H9 (cell line): ENCODE measurements around the gene MYBPC2. TPM values are rescaled to one million over a fixed set of nuclear protein-coding genes. Genes with fewer than 3 reads are reported as not detected.

Experiments used
- DNase-seq: peaks from one replicate; pipeline ENCODE4 v3.0.0-alpha.2; 2017
- H2AFZ ChIP-seq: one replicate; pipeline ENCODE4 v1.6.1; 2013; ENCODE audit warnings: mild to moderate bottlenecking, low read length, control low read depth, moderate library complexity
- H2AK5ac ChIP-seq: 2 replicates; pipeline ENCODE4 v1.6.1; 2013; ENCODE audit warnings: low read length, control low read depth, mixed read lengths; ENCODE audit not compliant: insufficient read length
- H2BK120ac ChIP-seq: one replicate; pipeline ENCODE4 v1.6.1; 2013; ENCODE audit warnings: low read depth, mild to moderate bottlenecking, low read length, control low read depth, inconsistent platforms; ENCODE audit not compliant: poor library complexity, severe bottlenecking
- H2BK12ac ChIP-seq: 2 replicates; pipeline ENCODE4 v1.6.1; 2013; ENCODE audit warnings: low read length, control low read depth, mixed read lengths, low read depth; ENCODE audit not compliant: insufficient read length
- H2BK15ac ChIP-seq: 2 replicates; pipeline ENCODE4 v1.6.1; 2013; ENCODE audit warnings: low read depth, low read length, control low read depth
- H2BK20ac ChIP-seq: one replicate; pipeline ENCODE4 v1.6.1; 2013; ENCODE audit warnings: low read depth, mild to moderate bottlenecking, low read length, control low read depth, inconsistent platforms; ENCODE audit not compliant: poor library complexity, severe bottlenecking
- H2BK5ac ChIP-seq: 2 replicates; pipeline ENCODE4 v1.6.1; 2013; ENCODE audit warnings: low read length, control low read depth, mixed read lengths; ENCODE audit not compliant: insufficient read length
- H3K14ac ChIP-seq: 2 replicates; pipeline ENCODE4 v1.6.1; 2013; ENCODE audit warnings: low read length, control low read depth; ENCODE audit not compliant: insufficient read depth
- H3K18ac ChIP-seq: 2 replicates; pipeline ENCODE4 v1.6.1; 2013; ENCODE audit warnings: low read depth, mild to moderate bottlenecking, mixed read lengths, low read length, control low read depth; ENCODE audit not compliant: insufficient read length
- H3K23ac ChIP-seq: 2 replicates; pipeline ENCODE4 v1.6.1; 2013; ENCODE audit warnings: low read length, control low read depth, mixed read lengths, low read depth; ENCODE audit not compliant: insufficient read length
- H3K23me2 ChIP-seq: 2 replicates; pipeline ENCODE4 v1.6.1; 2013; ENCODE audit warnings: low read depth, mild to moderate bottlenecking, mixed read lengths, low read length, control low read depth; ENCODE audit not compliant: insufficient read length, poor library complexity, severe bottlenecking
- H3K27ac ChIP-seq: 2 replicates; pipeline ENCODE4 v1.5.1; 2013; ENCODE audit warnings: low read length, control low read depth, mixed read lengths, low read depth; ENCODE audit not compliant: insufficient read length
- H3K27me3 ChIP-seq: 2 replicates; pipeline ENCODE4 v1.6.1; 2013; ENCODE audit warnings: low read length, control low read depth, inconsistent platforms; ENCODE audit not compliant: insufficient read depth
- H3K4ac ChIP-seq: 2 replicates; pipeline ENCODE4 v1.6.1; 2013; ENCODE audit warnings: low read depth, mild to moderate bottlenecking, control low read depth, inconsistent platforms, low read length, moderate library complexity
- H3K4me1 ChIP-seq: 2 replicates; pipeline ENCODE4 v1.6.1; 2013; ENCODE audit warnings: low read length, control low read depth, inconsistent platforms; ENCODE audit not compliant: insufficient read depth
- H3K4me2 ChIP-seq: 2 replicates; pipeline ENCODE4 v1.6.1; 2013; ENCODE audit warnings: low read length, control low read depth, mixed read lengths; ENCODE audit not compliant: insufficient read length, insufficient read depth
- H3K56ac ChIP-seq: 2 replicates; pipeline ENCODE4 v1.6.1; 2013; ENCODE audit warnings: low read depth, mild to moderate bottlenecking, mixed read lengths, low read length, control low read depth; ENCODE audit not compliant: insufficient read length
- H3K79me1 ChIP-seq: 2 replicates; pipeline ENCODE4 v1.6.1; 2013; ENCODE audit warnings: low read depth, mild to moderate bottlenecking, moderate library complexity, low read length, control low read depth, inconsistent platforms; ENCODE audit not compliant: insufficient read depth, poor library complexity, severe bottlenecking
- H3K79me2 ChIP-seq: 2 replicates; pipeline ENCODE4 v1.6.1; 2013; ENCODE audit warnings: low read length, control low read depth, inconsistent platforms; ENCODE audit not compliant: insufficient read depth
- H3K9ac ChIP-seq: 2 replicates; pipeline ENCODE4 v1.6.1; 2013; ENCODE audit warnings: low read length, control low read depth, mixed read lengths; ENCODE audit not compliant: insufficient read length; ENCODE audit errors: extremely low read depth
- H3K9me3 ChIP-seq: one replicate; pipeline ENCODE4 v1.6.1; 2013; ENCODE audit warnings: low read depth, low read length, inconsistent platforms; ENCODE audit not compliant: control insufficient read depth
- H3T11ph ChIP-seq: one replicate; pipeline ENCODE4 v1.6.1; 2013; ENCODE audit warnings: mild to moderate bottlenecking, low read length, control low read depth, inconsistent platforms
- H4K20me1 ChIP-seq: one replicate; pipeline ENCODE4 v1.6.1; 2013; ENCODE audit not compliant: control insufficient read depth, insufficient read length, insufficient read depth
- H4K5ac ChIP-seq: 2 replicates; pipeline ENCODE4 v1.6.1; 2013; ENCODE audit warnings: low read depth, mild to moderate bottlenecking, mixed read lengths, low read length, control low read depth; ENCODE audit not compliant: insufficient read length
- H4K8ac ChIP-seq: replicated peaks from 2 replicates; pipeline ENCODE4 v1.6.1; 2013; ENCODE audit warnings: low read length, control low read depth, mixed read lengths, low read depth; ENCODE audit not compliant: insufficient read length
- H4K91ac ChIP-seq: 2 replicates; pipeline ENCODE4 v1.6.1; 2013; ENCODE audit warnings: low read depth, mild to moderate bottlenecking, moderate library complexity, mixed read lengths, low read length, control low read depth; ENCODE audit not compliant: insufficient read length
- H3K27ac Mint-ChIP-seq, 3 experiments: 2 replicates in 2 of 3; 3 replicates in 1 of 3; pipeline ENCODE4 v1.8.0; 2020 to 2021; ENCODE audit warnings: mixed read lengths in 3 of 3, mild to moderate bottlenecking in 1 of 3, moderate library complexity in 1 of 3
- H3K27me3 Mint-ChIP-seq: 2 replicates; pipeline ENCODE4 v1.8.0; 2021; ENCODE audit warnings: low read depth, mild to moderate bottlenecking, moderate library complexity, mixed read lengths
- H3K36me3 Mint-ChIP-seq, 3 experiments: 2 replicates in 2 of 3; 3 replicates in 1 of 3; pipeline ENCODE4 v1.8.0; 2020 to 2021; ENCODE audit warnings: low read depth in 3 of 3, mixed read lengths in 3 of 3; ENCODE audit not compliant: insufficient read depth in 1 of 3
- H3K4me1 Mint-ChIP-seq, 2 experiments: 2 replicates each; pipeline ENCODE4 v1.8.0; 2020; ENCODE audit warnings: mixed read lengths in 2 of 2
- H3K4me3 Mint-ChIP-seq, 2 experiments: 2 replicates in 1 of 2; 3 replicates in 1 of 2; pipeline ENCODE4 v1.8.0; 2020 to 2021; ENCODE audit warnings: mild to moderate bottlenecking in 2 of 2, mixed read lengths in 2 of 2, moderate library complexity in 1 of 2
- H3K9me3 Mint-ChIP-seq, 2 experiments: 2 replicates in 1 of 2; 3 replicates in 1 of 2; pipeline ENCODE4 v1.8.0; 2020; ENCODE audit warnings: mild to moderate bottlenecking in 2 of 2, mixed read lengths in 2 of 2, moderate library complexity in 1 of 2
- CTCF ChIP-seq: fragments of 200-600 bp; sonication (generic); conservative IDR thresholded peaks from 3 replicates; pipeline ENCODE4 v1.8.0; 2021; ENCODE audit warnings: antibody characterized with exemption, mild to moderate bottlenecking
- WGBS: extraction: QIAGEN DNeasy Blood & Tissue Kit; methylation state at CpG from one replicate; pipeline ENCODE4 v1.1.7; 2013; ENCODE audit warnings: missing lambda C conversion rate, low lambda C conversion rate, mixed read lengths; ENCODE audit not compliant: insufficient read length; ENCODE audit errors: extremely low coverage; 5-methylcytosine and 5-hydroxymethylcytosine counted together
- total RNA-seq: library from RNA; stranded (reverse); gene quantifications from 2 replicates; pipeline ENCODE4 v1.2.1, GENCODE V29; 2021

MYBPC2 gene
- total RNA-seq, 1 experiment from 2014 or later, result 4.9 TPM

GRCh38 chr19:50434525-50434924 lies 1.8 kb downstream of the MYBPC2 start:
- no peak overlapping the region for H2AFZ ChIP-seq
- no peak overlapping the region for H3K56ac ChIP-seq
- H3K4me1 ChIP-seq, result peaks cover 3% of the 10 kb centered on the region; the same call in 1 of the 2 replicates
- no peak overlapping the region for H3K4me2 ChIP-seq
- no peaks in the 10 kb centered on the region for H3K79me1 ChIP-seq
- no peak overlapping the region for H4K8ac ChIP-seq
- no peak for TF ChIP-seq CTCF
- H2AK5ac ChIP-seq, result no peak overlapping the region
- H4K20me1 ChIP-seq, result no peaks in the 10 kb centered on the region
- no peak overlapping the region for H2BK120ac ChIP-seq
- no peak overlapping the region for H2BK5ac ChIP-seq
- no peak overlapping the region for H3K27ac ChIP-seq
- H3K9me3 ChIP-seq, result no peaks in the 10 kb centered on the region
- no peaks in the 10 kb centered on the region for H3K79me2 ChIP-seq
- DNase-seq, result no peak
- Mint-ChIP-seq H3K4me3 (0 out of 5 replicates have a peak overlapping the region, but pooled peaks of 1 of the 2 experiments have one; percentile 44), H3K27me3 (peaks cover 10% of the 10 kb centered on the region), H3K36me3 (peaks cover 0 to 2% (median 0%) of the 10 kb centered on the region in 3 experiments; a peak in 2 of 7 replicates), H3K27ac (peak overlapping the region in 2 of 3 experiments; percentile 23 to 40; a peak in 1 of 7 replicates), H3K4me1 (peaks cover 23 to 27% of the 10 kb centered on the region in 2 experiments), H3K9me3 (no peaks in the 10 kb centered on the region; a peak in 1 of 5 replicates)
- H4K5ac ChIP-seq, result no peak overlapping the region
- WGBS, result no CpG with 5 or more reads among the region's 12 CpGs
- no peak overlapping the region for H3T11ph ChIP-seq
- no peak overlapping the region for H2BK12ac ChIP-seq
- H2BK20ac ChIP-seq, result no peak overlapping the region
- no peak overlapping the region for H3K4ac ChIP-seq
- H3K23me2 ChIP-seq, result peaks cover 12% of the 10 kb centered on the region
- no peak overlapping the region for H3K9ac ChIP-seq
- H3K27me3 ChIP-seq, result no peaks in the 10 kb centered on the region
- H3K14ac ChIP-seq, result no peak overlapping the region; the same call in 1 of the 2 replicates
- no peak overlapping the region for H3K23ac ChIP-seq
- H4K91ac ChIP-seq, result no peak overlapping the region
- H3K18ac ChIP-seq, result no peak overlapping the region
- H2BK15ac ChIP-seq, result no peak overlapping the region
